Hematopoietic multipotent progenitor cell treated with erythropoietin and hydrocortisone succinate and interleukin-3 and kit ligand, for 17 days (in vitro differentiated cells): ENCODE data around the gene SARDH.

Source experiments
- DNase-seq: peaks from one replicate; pipeline ENCODE4 v3.0.0-alpha.2; 2015; ENCODE audit warnings: low spot score

The SARDH gene

GRCh38 chr9:133701981-133702797 lies 36.0 kb downstream of the SARDH start:
- no peak for DNase-seq

- DNase-seq, result no peak
Observed at GRCh38 chr9:133701321-133701980, 36.7 kb downstream of the SARDH start.

- DNase-seq, result no peak
Observed at GRCh38 chr9:133700819-133701320, 37.3 kb downstream of the SARDH start.

GRCh38 chr9:133699546-133699945 lies 38.6 kb downstream of the SARDH start:
- DNase-seq, result no peak

GRCh38 chr9:133696071-133696472 lies 42.1 kb downstream of the SARDH start:
- DNase-seq, result no peak

GRCh38 chr9:133694686-133695085 lies 43.5 kb downstream of the SARDH start:
- DNase-seq, result no peak

- no peak for DNase-seq
Observed at GRCh38 chr9:133693703-133694529, 44.2 kb downstream of the SARDH start.

- no peak for DNase-seq
Observed at GRCh38 chr9:133693116-133693515, 45.0 kb downstream of the SARDH start.

GRCh38 chr9:133692364-133692985 lies 45.7 kb downstream of the SARDH start:
- DNase-seq, result no peak

GRCh38 chr9:133691626-133692363 lies 46.4 kb downstream of the SARDH start:
- no peak for DNase-seq

GRCh38 chr9:133691191-133691590 lies 47.0 kb downstream of the SARDH start:
- no peak for DNase-seq

- no peak for DNase-seq
Observed at GRCh38 chr9:133690081-133690561, 48.0 kb downstream of the SARDH start.

GRCh38 chr9:133689151-133689763 lies 48.9 kb downstream of the SARDH start:
- DNase-seq, result no peak

GRCh38 chr9:133687856-133688761 lies 50.0 kb downstream of the SARDH start:
- DNase-seq, result no peak

GRCh38 chr9:133686642-133687575 lies 51.2 kb downstream of the SARDH start:
- no peak for DNase-seq

- DNase-seq, result no peak
Observed at GRCh38 chr9:133685653-133686609, 52.2 kb downstream of the SARDH start.

GRCh38 chr9:133684936-133685361 lies 53.2 kb downstream of the SARDH start:
- no peak for DNase-seq
